Measurements from ENCODE around the gene TECTB.

TECTB gene

GRCh38 chr10:112258407-112258806 is 24.8 kb upstream of the TECTB start:
- TF ChIP-seq EZH2phosphoT487 (IDR thresholded peaks at IDR 0.05; ENCODE audit: low read depth) (no peak), CTCF (IDR thresholded peaks at IDR 0.05; ENCODE audit: low read depth, low read length) (no peak)
- Histone ChIP-seq H3K79me2 (ENCODE audit: low read length) (no peaks in the 10 kb centered on the region), H3K27me3 (ENCODE audit: low read depth, low read length) (no peaks in the 10 kb centered on the region), H3K4me2 (ENCODE audit: low read length) (no peak overlapping the region), H3K4me1 (ENCODE audit: low read length) (no peaks in the 10 kb centered on the region), H3K9ac (ENCODE audit: low read length) (no peak overlapping the region), H3K36me3 (replicated peaks; ENCODE audit: low read depth, low read length) (no peaks in the 10 kb centered on the region), H3K9me3 (ENCODE audit: insufficient read depth, low read length) (no peaks in the 10 kb centered on the region), H3K27ac (ENCODE audit: low read length) (no peak overlapping the region), H2AFZ (ENCODE audit: low read depth, low read length) (no peak overlapping the region), H4K20me1 (ENCODE audit: insufficient read depth, low read length) (no peaks in the 10 kb centered on the region), H3K4me3 (ENCODE audit: low read length) (no peak overlapping the region)

- Histone ChIP-seq H3K27me3 (ENCODE audit: low read depth, low read length) (no peaks in the 10 kb centered on the region), H3K79me2 (ENCODE audit: low read length) (no peaks in the 10 kb centered on the region), H2AFZ (ENCODE audit: low read depth, low read length) (no peak overlapping the region), H3K4me1 (ENCODE audit: low read length) (no peaks in the 10 kb centered on the region), H3K9me3 (ENCODE audit: insufficient read depth, low read length) (no peaks in the 10 kb centered on the region), H3K4me3 (ENCODE audit: low read length) (no peak overlapping the region), H3K36me3 (replicated peaks; ENCODE audit: low read depth, low read length) (no peaks in the 10 kb centered on the region), H3K4me2 (ENCODE audit: low read length) (no peak overlapping the region), H4K20me1 (ENCODE audit: insufficient read depth, low read length) (no peaks in the 10 kb centered on the region), H3K27ac (ENCODE audit: low read length) (no peak overlapping the region), H3K9ac (ENCODE audit: low read length) (no peak overlapping the region)
- TF ChIP-seq EZH2phosphoT487 (IDR thresholded peaks at IDR 0.05; ENCODE audit: low read depth) (no peak), CTCF (IDR thresholded peaks at IDR 0.05; ENCODE audit: low read depth, low read length) (no peak)
These were observed 23.5 kb upstream of the TECTB start for GRCh38 chr10:112259688-112260087.

GRCh38 chr10:112260831-112261230 is 22.4 kb upstream of the TECTB start:
- H3K27me3 ChIP-seq (ENCODE audit: low read depth, low read length), result no peaks in the 10 kb centered on the region
- no peaks in the 10 kb centered on the region for H3K4me1 ChIP-seq (ENCODE audit: low read length)
- H3K4me2 ChIP-seq (ENCODE audit: low read length), result no peak overlapping the region
- no peak overlapping the region for H2AFZ ChIP-seq (ENCODE audit: low read depth, low read length)
- H3K4me3 ChIP-seq (ENCODE audit: low read length), result no peak overlapping the region
- no peak overlapping the region for H3K27ac ChIP-seq (ENCODE audit: low read length)
- H3K9ac ChIP-seq (ENCODE audit: low read length), result no peak overlapping the region
- no peaks in the 10 kb centered on the region for H3K79me2 ChIP-seq (ENCODE audit: low read length)
- H3K36me3 ChIP-seq (replicated peaks; ENCODE audit: low read depth, low read length), result no peaks in the 10 kb centered on the region
- no peaks in the 10 kb centered on the region for H3K9me3 ChIP-seq (ENCODE audit: insufficient read depth, low read length)
- no peaks in the 10 kb centered on the region for H4K20me1 ChIP-seq (ENCODE audit: insufficient read depth, low read length)
- TF ChIP-seq EZH2phosphoT487 (IDR thresholded peaks at IDR 0.05; ENCODE audit: low read depth), result no peak
- no peak for TF ChIP-seq CTCF (IDR thresholded peaks at IDR 0.05; ENCODE audit: low read depth, low read length)

- no peaks in the 10 kb centered on the region for H3K27me3 ChIP-seq (ENCODE audit: low read depth, low read length)
- H3K9ac ChIP-seq (ENCODE audit: low read length), result no peak overlapping the region
- H3K36me3 ChIP-seq (replicated peaks; ENCODE audit: low read depth, low read length), result no peaks in the 10 kb centered on the region
- no peak overlapping the region for H3K4me3 ChIP-seq (ENCODE audit: low read length)
- H3K79me2 ChIP-seq (ENCODE audit: low read length), result no peaks in the 10 kb centered on the region
- no peak overlapping the region for H2AFZ ChIP-seq (ENCODE audit: low read depth, low read length)
- no peaks in the 10 kb centered on the region for H3K4me1 ChIP-seq (ENCODE audit: low read length)
- no peak overlapping the region for H3K27ac ChIP-seq (ENCODE audit: low read length)
- no peak overlapping the region for H3K4me2 ChIP-seq (ENCODE audit: low read length)
- no peaks in the 10 kb centered on the region for H4K20me1 ChIP-seq (ENCODE audit: insufficient read depth, low read length)
- no peaks in the 10 kb centered on the region for H3K9me3 ChIP-seq (ENCODE audit: insufficient read depth, low read length)
- TF ChIP-seq CTCF (IDR thresholded peaks at IDR 0.05; ENCODE audit: low read depth, low read length), result no peak
- no peak for TF ChIP-seq EZH2phosphoT487 (IDR thresholded peaks at IDR 0.05; ENCODE audit: low read depth)
These were observed 21.8 kb upstream of the TECTB start for GRCh38 chr10:112261281-112261822.

Data from OCI-LY3 (cell line).